HG03066 (cell line): Measurements from ENCODE around the gene FRMD1.

Experiments
- ATAC-seq: cut with Tn5 transposase; IDR thresholded peaks from one replicate; pipeline ENCODE4 v1.9.1; 2021; ENCODE audit warnings: low read depth; ENCODE audit not compliant: unreplicated experiment

The FRMD1 gene

DNA sequence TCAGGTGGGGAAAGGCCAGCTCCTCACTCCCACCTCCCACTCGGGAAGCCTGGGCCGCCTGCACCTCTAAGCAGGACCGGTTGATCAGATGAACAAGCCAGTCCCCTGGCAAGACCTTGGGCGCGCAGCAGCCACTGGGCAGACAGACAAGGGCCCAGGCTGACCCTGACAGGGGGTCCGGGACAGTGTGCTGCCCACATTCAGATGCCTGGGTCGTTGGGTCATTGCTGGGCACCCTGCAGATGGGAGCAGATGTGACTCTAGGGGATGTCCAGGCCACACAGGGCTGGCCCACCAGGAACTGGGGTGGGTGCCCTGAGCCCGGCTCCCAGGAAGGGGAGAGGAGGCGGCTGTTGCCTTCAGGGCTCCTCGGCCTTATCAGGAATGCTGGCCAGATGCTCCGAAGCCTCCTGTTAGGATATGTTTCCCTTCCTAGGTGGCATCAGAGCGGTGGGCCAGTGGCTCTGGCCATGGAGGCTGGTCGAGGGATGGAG lies 17.3 kb upstream of the FRMD1 start:
- no peak for ATAC-seq

DNA sequence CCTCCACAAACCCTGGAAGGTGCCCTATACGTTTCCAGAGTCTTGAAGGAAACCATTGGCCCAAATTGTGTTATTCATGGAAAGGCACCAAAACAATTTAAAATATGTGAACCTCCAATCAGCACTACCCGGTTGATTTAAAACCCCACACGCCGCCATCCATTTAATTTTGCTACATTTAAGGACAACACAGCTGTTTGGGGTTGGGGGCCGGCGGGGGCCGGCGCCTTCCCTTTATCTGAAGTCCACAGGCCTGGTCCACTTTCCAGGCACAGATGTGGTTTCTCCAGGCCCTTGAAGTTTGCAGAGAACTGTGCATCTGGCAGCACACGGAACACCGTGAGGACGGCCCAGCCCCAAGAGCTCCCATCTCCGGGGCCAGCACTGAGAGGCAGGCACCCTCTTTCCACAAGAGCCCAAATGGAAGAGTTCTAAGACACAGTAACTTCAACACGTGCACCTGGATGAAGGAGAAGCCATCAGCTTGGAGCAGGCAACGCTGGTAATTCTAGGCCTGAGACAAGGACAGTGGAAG lies 16.8 kb upstream of the FRMD1 start:
- no peak for ATAC-seq

DNA sequence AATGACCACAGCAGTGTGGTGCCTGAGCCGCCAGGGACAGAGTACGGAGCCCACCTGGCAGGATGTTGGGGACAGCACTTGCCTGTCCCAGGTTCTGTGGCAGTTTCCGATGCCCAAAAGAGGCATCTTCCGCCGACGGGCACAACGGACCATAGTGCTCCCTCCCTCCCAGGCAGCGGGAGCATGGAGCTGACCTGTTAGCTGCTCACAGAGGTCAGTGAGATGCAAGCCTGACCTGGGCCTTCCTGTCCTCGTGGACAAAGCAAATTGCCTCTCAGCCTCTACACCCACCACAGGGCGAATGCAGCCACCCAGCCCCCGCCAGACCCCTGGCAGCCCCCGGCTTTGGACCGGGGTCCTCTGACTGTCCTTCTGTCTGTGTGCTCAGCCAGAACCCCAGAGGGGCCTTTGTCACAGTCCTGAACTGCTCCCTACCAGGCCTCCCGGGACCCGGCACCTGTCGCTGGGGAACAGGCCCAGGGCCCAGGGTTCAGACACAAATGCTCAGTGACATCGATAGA lies 16.2 kb upstream of the FRMD1 start:
- ATAC-seq, result no peak

DNA sequence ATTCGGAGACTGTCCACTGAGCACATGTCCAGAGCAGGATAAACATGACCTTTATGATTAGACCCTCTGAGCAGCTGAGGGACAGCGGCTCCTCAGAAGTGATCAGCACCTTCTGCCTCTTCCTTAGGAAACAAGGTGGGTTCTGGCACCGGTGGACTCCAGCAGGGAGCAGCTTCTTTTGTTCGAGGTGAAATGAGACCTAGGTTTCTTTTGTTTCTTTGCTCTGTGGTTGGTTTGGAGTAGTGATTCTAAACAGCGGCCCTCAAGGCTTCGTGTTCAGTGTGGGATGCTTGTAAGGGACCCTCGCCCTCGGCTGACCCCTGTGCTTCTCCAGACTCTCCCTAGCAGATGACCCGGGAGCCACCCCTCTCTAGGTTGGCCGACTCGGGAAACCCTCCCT lies 14.6 kb upstream of the FRMD1 start:
- no peak for ATAC-seq

DNA sequence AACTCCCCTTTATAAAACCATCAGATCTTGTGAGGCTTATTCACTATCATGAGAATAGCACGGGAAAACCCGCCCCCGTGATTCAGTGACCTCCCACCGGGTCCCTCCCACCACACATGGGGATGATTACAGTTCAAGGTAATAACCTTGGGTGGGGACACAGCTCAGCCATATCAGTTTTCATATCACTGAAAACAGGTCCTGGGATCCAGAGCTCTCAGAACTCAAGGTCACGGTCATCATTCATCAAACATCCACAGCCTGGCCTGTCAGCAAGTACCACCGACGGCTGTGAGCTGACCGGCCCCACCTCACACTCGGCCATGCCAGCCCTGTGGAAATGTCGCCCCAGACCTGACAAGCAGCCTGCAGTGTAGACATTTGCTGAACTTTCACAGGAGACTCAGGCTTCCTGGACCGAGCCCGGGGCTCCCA lies 14.1 kb upstream of the FRMD1 start:
- no peak for ATAC-seq

DNA sequence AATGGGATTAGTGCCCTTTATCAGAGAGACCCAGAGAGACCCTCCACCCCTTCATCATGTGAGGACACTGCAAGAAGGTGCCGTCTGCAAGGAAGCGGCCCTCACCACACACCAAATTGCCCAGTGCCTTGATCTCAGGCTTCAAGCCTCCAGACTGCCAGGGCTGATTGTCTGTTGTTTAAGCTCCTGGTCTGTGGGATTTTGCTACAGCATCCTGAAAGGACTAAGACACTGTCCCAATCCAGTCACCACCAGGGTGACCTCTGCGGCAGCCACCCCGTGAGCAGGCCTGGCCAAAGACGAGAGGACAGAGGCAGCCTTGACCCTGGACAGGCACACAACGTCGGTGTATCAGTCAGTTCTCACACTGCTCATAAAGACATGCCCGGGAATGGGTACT lies 13.5 kb upstream of the FRMD1 start:
- ATAC-seq, result no peak

DNA sequence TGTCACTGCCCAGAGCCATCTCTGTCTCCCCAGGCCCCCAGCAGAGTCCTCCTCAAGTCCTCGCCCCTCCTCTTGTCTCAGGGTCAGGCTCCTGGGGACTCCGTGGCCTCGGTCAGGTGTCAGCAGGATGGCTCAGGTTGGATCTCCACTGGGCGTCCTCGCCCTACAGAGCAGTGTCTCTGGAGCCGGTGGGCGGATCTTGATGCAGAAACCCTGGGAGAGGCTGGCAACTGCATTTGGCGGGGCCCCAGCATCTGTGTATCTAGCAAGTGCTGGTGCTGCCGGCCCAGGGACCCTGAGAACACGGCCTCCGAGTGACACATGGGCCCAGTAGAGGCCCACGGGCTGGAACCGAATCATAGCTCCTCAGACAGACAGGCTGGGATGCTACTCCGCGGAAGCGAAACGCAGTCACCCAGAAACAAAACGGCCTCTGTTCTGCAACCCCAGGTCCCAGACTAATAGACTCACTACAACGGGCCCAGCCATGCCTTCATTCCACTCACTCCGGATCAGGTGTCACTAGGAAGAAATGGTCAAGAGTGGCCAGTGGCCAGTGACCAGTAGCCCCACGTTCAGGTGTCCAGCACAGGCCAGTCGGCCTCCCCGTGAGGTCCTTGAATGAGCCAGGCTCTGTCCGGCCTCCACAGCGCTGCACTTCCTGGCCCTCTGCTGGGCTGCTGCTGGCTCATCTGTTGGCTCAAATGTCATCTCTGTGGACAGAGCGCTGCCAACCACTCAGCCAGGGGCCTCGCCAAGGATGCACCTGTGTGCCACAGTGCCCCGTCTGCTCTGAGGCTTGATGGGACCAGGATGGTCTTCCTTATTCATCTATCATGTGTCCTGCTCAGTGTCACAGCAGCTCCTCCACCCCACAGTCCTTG lies 12.6 kb upstream of the FRMD1 start:
- no peak for ATAC-seq

DNA sequence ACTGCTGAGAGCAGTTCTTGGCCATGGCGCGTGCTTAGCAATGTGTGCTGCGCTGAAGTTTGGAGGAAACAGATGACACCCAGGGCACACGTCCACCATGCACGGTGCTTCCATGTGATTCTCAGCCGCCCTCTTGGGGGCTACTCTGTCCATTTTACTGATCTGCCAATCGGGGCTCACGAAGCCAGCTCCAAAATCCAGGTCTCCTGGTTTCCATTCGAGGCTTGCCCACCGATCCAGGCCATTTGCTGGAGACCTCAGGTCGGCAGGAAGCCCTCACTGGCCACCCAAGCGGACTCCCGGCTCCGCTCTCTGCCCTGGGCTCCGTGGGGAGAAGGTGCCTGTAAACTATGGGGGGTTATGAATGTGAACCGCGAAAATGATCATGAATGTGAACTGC lies 11.7 kb upstream of the FRMD1 start:
- no peak for ATAC-seq

DNA sequence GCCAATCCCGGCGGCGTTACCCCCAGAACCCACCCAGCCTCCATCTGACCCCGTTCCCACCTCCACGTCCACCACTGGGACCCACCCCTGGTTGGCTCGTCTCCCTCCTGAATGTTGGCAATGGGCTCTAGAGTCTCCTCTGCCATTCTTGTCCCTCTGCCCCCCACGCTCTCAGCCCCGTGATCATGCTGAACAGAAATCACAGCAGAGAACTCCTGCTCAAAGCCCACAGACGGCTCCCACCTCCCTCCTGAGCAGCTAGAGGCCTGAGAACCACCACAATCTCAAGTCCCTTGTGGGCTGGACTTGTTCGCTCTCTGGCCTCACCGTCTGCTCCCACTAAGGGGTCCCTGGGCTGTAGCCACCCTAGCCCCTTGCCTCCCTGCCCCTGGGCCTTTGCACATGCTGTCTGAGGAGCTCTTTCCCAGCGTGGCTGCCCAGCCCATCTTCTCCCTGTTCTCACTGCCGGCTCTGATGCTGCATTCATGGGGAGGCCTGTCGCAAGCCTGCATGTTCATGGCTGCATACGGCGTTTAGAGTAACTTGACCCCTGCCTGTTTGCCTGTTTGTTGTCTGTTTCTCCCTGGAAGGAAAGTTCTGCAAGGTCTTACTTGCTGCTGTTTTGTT lies 11.2 kb upstream of the FRMD1 start:
- ATAC-seq, result no peak

DNA sequence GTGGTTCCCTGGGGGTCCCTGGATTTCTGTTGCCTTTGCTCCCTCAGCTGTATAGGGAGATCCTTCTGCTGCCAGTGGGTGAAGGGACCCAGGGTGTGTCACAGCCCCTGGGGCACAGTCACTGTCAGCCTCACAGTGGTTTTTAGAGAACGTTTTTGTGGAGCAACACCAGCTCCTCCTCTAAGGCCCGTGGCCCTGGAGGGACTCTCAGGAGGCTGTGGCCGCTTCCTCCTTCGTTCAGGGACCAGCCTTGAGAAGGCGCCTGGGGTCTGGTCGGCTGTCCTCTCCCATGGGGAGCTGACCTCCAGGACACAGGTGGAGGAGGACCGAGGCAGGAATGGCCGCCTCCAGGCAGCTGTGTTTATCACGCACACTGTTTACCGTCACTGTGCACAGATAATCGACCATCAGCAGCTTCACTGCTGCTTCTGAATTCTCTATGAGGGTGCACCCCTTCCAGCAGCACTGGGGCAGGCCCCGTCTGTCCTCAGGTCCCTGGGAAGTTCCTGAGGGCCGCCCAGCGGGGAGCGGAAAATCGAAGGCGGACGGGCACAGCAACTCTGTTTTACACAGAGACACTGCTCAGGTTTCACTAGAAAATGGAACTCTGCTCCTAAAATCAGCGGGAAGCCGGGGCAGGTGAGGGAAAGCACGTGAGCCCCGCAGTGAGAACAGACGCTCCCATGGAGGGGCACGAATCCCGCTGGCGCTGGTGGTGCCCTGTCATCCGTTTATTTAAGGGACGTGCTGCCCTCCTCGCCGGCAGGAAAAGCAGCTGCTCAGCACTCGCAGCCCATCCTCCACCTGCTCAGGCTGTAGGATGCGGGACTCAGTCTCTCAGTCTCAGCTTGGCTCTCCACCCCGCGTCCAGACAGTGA lies 10.4 kb upstream of the FRMD1 start:
- no peak for ATAC-seq

DNA sequence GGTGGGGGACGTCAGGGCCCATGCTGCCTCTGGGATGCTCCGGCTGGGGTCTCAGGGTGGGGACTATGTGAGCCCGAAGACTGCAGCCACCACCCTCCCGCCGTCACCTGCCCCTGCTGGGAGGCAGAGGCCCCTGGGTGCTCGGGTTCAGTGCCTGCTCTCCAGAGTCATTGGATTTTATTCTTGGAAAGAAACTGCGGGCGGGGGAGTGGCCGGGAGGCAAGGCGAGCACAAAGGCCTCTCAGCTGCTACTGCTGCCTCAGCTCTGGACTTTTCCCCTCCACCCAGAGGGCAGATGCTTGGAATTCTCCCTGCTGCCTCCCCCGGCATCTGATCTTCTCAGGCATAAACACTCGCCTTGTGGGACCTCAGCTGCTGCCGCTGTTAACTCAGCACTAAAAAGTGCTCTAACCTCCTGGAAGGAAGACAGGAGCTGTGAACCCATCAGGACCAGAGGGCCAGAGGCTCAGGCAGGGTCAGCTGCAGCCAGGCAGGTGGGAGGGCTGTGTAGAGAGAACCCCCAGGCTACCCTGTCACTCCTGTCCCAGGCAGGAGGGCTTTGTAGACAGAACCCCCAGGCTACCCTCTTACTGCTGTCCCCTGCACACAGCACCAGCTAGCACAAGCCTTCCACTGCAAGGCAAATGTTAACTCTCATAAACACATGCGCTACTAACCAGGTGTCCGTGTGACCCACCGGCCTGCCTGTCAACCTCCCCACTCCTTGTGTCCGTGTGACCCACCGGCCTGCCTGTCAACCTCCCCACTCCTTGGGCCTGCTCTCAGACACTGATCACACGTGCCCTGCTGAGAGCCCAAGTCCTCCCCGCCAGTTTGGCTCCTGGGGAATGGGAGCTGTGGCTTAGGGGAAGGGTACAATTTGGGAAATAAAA lies 9.4 kb upstream of the FRMD1 start:
- no peak for ATAC-seq

DNA sequence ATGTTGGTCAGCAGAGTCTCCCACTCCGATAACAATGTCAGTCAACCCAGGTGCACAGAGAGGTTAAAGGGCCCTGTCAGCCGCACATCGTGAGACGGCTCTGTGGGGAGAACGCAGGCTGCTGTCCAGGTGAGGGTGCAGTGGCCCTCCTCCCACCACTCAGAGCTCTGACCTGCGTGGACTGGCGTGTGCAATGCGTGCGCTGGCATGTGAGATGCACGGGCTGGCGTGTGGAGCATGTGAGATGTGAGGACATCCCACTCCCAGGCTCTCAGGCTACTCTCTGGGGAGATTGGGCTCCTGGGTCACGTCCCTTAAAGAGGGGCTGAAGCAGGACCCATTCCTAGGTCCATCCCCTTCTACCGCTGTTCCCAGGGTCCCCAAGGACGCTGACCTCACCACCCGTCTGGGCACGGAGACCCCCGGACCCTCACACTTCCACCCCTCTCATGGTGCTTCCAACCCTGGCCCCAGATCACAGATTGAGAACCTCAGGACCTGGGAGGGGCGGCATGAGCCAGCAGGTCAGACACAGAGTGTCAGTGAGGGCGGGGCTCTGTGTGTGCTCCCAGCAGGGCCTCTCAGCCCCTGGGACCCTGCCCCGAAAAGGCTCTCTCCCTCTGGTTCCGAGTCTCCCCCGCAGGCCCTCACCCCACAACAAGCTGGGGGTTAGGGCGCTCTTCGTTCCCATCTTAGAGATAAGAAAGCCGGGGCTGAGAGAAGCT lies 8.6 kb upstream of the FRMD1 start:
- ATAC-seq, result no peak

DNA sequence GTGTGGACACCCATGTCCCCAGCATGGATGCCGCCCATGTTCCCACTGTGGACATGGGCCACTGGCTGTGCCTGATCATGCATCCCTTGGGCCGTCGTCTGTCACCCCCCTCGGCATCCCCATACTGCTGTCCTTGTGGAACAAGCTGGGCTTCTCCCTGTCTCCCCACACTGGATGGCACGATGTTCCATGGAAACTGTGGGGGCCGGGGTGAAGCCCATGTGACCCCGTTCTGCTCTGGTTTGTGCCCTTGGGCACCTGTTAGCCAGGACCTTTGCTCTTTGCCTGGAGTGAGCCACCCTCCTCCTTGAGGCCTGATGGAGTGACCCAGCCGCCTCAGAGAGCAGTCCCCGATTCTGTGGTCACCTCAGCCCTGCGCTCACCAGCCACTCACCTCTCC lies 7.6 kb upstream of the FRMD1 start:
- ATAC-seq, result no peak

DNA sequence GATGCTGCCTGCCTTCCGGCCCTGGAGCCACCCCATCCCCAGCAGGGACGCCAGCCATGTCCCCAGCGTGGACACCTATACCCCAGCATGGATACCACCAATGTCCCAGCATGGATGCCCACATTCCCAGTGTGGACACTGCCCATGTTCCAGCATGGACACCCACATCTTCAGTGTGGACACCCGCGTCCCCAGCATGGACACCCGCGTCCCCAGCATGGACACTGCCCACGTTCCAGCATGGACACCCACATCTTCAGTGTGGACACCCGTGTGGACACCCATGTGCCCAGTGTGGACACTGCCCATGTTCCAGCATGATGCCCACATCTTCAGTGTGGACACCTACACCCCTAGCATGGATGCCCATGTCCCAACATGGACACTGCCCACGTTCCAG lies 7.1 kb upstream of the FRMD1 start:
- ATAC-seq, result no peak

DNA sequence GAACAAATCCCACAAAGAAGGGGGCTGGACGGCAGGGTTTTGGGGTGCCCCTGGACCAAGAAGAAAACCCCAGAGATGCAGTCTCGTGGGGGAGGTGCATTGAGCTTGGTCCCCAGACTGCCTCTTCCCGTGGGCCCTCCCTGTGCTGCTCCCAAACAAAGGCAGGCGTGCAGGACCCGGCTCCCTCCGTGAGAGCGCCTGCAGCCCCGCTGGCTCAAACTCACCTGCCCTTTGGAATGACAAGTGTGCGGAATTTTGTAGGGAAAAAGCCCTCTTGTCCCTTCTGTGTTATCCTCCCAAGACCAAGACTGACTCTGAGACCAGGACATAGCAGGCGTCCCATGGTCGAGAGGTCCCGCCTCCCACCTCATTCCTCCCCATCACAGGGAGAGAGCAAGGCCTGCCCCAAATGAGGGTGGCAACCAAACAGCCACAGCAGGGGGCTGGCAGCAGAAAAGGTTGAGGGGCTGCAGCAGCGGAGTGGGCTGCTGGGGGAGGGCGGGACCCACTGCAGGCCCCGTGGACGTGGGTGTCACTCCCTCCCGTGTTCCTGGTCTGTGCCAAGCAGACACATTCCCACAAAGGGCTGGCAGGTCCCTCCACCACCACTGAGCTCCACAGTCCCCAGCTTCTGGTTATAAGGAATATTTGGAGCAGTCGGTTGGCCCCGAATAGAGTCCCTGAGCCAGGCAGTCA lies 5.6 kb upstream of the FRMD1 start:
- ATAC-seq, result no peak

DNA sequence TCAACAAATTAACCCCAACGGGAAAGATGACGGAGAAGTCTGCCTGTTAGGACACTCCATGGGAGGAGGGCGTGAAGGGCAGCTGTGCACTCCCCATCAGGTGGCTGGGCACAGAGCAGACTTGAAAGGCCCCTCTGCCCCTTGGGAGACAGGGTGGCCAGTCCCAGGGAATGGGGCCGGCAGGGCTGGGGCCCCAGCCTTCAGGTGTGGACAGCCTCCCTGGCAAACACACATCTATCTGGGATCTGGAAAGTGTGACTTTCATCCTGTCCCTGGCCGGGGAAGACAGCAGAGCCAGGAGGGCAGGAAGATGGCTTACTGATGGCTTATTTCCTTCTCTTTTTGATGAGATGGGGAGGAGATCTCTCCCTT lies 4.5 kb upstream of the FRMD1 start:
- ATAC-seq, result no peak

DNA sequence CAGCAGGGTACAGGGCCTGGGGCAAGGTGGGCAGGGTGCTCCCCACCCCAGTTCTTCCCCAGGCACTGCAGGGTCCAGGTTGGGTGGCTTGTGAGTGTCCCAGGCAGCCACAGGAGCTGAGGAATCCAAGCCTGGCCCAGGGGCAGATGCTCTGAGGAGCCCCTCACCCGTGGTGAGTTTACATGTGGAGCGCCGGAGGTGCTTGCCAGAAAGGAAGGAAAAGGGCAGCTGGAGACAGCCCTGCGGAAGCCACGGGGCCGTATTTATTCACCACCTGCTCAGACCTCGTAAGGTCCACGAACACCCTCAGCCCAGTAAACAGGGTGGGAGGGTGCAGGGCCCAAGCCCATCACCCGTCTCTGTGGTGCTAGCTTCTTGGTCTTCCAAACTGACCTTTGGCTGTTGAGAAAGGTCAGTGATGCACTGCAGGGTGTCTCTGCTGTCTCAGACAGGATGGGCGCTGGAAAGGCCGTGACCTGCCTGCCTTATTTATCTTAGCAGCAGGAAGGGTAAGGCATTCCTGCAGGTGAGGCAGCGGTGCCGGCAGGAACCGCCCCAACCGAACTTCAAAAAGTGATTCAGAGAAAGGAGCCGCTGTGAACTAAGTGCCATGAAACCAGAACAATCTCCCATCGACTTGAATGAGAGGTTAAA lies 4.0 kb upstream of the FRMD1 start:
- ATAC-seq, result no peak
